ENCODE data around the gene CDH11. TPM values are rescaled to one million over a fixed set of nuclear protein-coding genes. Genes with fewer than 3 reads are reported as not detected.

CDH11 gene
- total RNA-seq, 1 experiment from 2014 or later: 297 TPM

- CTCF ChIA-PET: no interaction called here
- no peak overlapping the region for H3K4me3 ChIP-seq (ENCODE audit: low read depth, low read length, poor library complexity, severe bottlenecking)
- H3K27me3 ChIP-seq (replicated peaks; ENCODE audit: insufficient read depth, low read depth, low read length, poor library complexity): no peaks in the 10 kb centered on the region
- intact Hi-C loops (cut with micrococcal nuclease; ENCODE audit: unreplicated experiment): no loop called here
- no TSS peak for BruUV-seq (replicated peaks)
- TF ChIP-seq CTCF (conservative IDR thresholded peaks at IDR 0.05; ENCODE audit: low read depth, low read length) (no peak), EZH2 (IDR thresholded peaks at IDR 0.05; ENCODE audit: borderline replicate concordance, low read depth, low read length, poor library complexity, severe bottlenecking) (no peak)
- POLR2A ChIA-PET (ENCODE audit: low non-redundant PET): no interaction called here
- H3K9me3 ChIP-seq (ENCODE audit: low read depth, low read length, poor library complexity, severe bottlenecking): no peaks in the 10 kb centered on the region
- H3K36me3 ChIP-seq (ENCODE audit: insufficient read depth, low read length, poor library complexity, severe bottlenecking): peaks cover 17% of the 10 kb centered on the region
- no peak for DNase-seq (ENCODE audit: low spot score)
- peaks cover 32% of the 10 kb centered on the region for H3K4me1 ChIP-seq (ENCODE audit: insufficient read depth, low read length, poor library complexity, severe bottlenecking)
- H3K27ac ChIP-seq (ENCODE audit: low read depth, low read length, poor library complexity, severe bottlenecking): no peak overlapping the region
Measured at GRCh38 chr16:65034915-65035314, 86.9 kb downstream of the CDH11 start.

- ChIA-PET POLR2A (ENCODE audit: low non-redundant PET) (no interaction called here), CTCF (no interaction called here)
- Histone ChIP-seq H3K36me3 (ENCODE audit: insufficient read depth, low read length, poor library complexity, severe bottlenecking) (peaks cover 17% of the 10 kb centered on the region), H3K27me3 (replicated peaks; ENCODE audit: insufficient read depth, low read depth, low read length, poor library complexity) (no peaks in the 10 kb centered on the region), H3K4me3 (ENCODE audit: low read depth, low read length, poor library complexity, severe bottlenecking) (no peak overlapping the region), H3K9me3 (ENCODE audit: low read depth, low read length, poor library complexity, severe bottlenecking) (no peaks in the 10 kb centered on the region), H3K27ac (ENCODE audit: low read depth, low read length, poor library complexity, severe bottlenecking) (no peak overlapping the region), H3K4me1 (ENCODE audit: insufficient read depth, low read length, poor library complexity, severe bottlenecking) (peaks cover 15% of the 10 kb centered on the region)
- no TSS peak for BruUV-seq (replicated peaks)
- intact Hi-C loops (cut with micrococcal nuclease; ENCODE audit: unreplicated experiment): no loop called here
- TF ChIP-seq CTCF (conservative IDR thresholded peaks at IDR 0.05; ENCODE audit: low read depth, low read length) (no peak), EZH2 (IDR thresholded peaks at IDR 0.05; ENCODE audit: borderline replicate concordance, low read depth, low read length, poor library complexity, severe bottlenecking) (no peak)
- no peak for DNase-seq (ENCODE audit: low spot score)
Measured at GRCh38 chr16:65032387-65032786, 89.5 kb downstream of the CDH11 start.

- no peak for TF ChIP-seq CTCF (conservative IDR thresholded peaks at IDR 0.05; ENCODE audit: low read depth, low read length)
- Histone ChIP-seq H3K27me3 (replicated peaks; ENCODE audit: insufficient read depth, low read depth, low read length, poor library complexity) (no peaks in the 10 kb centered on the region), H3K4me1 (ENCODE audit: insufficient read depth, low read length, poor library complexity, severe bottlenecking) (no peaks in the 10 kb centered on the region), H3K9me3 (ENCODE audit: low read depth, low read length, poor library complexity, severe bottlenecking) (no peaks in the 10 kb centered on the region), H3K36me3 (ENCODE audit: insufficient read depth, low read length, poor library complexity, severe bottlenecking) (no peaks in the 10 kb centered on the region), H3K27ac (ENCODE audit: low read depth, low read length, poor library complexity, severe bottlenecking) (no peak overlapping the region), H3K4me3 (ENCODE audit: low read depth, low read length, poor library complexity, severe bottlenecking) (no peak overlapping the region)
- intact Hi-C loops (cut with micrococcal nuclease; ENCODE audit: unreplicated experiment): no loop called here
- POLR2A ChIA-PET (ENCODE audit: low non-redundant PET): no interaction called here
- no peak for DNase-seq (ENCODE audit: low spot score)
- CTCF ChIA-PET: no interaction called here
- no TSS peak for BruUV-seq (replicated peaks)
Measured at GRCh38 chr16:65024767-65025178, 97.1 kb downstream of the CDH11 start.
